ENCODE measurements around the gene VWA2. TPM values are rescaled to one million over a fixed set of nuclear protein-coding genes. Genes with fewer than 3 reads are reported as not detected.

The VWA2 gene
- polyA plus RNA-seq, 1 donor from 2014 or later = not detected

GRCh38 chr10:114212153-114212552 lies 26.9 kb upstream of the VWA2 start:
- no peaks in the 10 kb centered on the region for H3K9me2 ChIP-seq (ENCODE audit: insufficient read depth, low read length)
- no peak overlapping the region for H3K27ac ChIP-seq (ENCODE audit: low read length)
- H3K4me2 ChIP-seq (ENCODE audit: low read length) = no peak overlapping the region
- H3K79me2 ChIP-seq (replicated peaks; ENCODE audit: insufficient read depth, low read length) = no peaks in the 10 kb centered on the region
- H3K9ac ChIP-seq (ENCODE audit: low read length) = no peak overlapping the region
- H3K9me3 ChIP-seq (ENCODE audit: low read length) = no peaks in the 10 kb centered on the region
- no peak overlapping the region for H3K4me3 ChIP-seq (ENCODE audit: low read length)
- H3K36me3 ChIP-seq (ENCODE audit: insufficient read depth, low read length) = no peaks in the 10 kb centered on the region
- no peaks in the 10 kb centered on the region for H3K27me3 ChIP-seq (ENCODE audit: insufficient read depth, low read depth, low read length)
- no peak for TF ChIP-seq TAF1 (IDR thresholded peaks at IDR 0.05; ENCODE audit: low read depth)
- no peak for TF ChIP-seq SMC3 (conservative IDR thresholded peaks at IDR 0.05; ENCODE audit: poor library complexity)
- no peak for TF ChIP-seq CTCF (IDR thresholded peaks at IDR 0.05; ENCODE audit: poor library complexity, severe bottlenecking)
- TF ChIP-seq EP300 (conservative IDR thresholded peaks at IDR 0.05; ENCODE audit: poor library complexity, severe bottlenecking) = no peak
- no peak for TF ChIP-seq RAD21 (conservative IDR thresholded peaks at IDR 0.05)
- no peak for TF ChIP-seq POLR2AphosphoS5 (IDR thresholded peaks at IDR 0.05)
- TF ChIP-seq REST (IDR thresholded peaks at IDR 0.05; ENCODE audit: borderline replicate concordance) = no peak
- TF ChIP-seq EZH2 (IDR thresholded peaks at IDR 0.05; ENCODE audit: borderline replicate concordance, insufficient read depth, low read length, poor library complexity, severe bottlenecking) = no peak
- no peak for TF ChIP-seq MXI1 (conservative IDR thresholded peaks at IDR 0.05; ENCODE audit: poor library complexity, severe bottlenecking)
- H4K20me1 ChIP-seq (ENCODE audit: insufficient read depth) = no peaks in the 10 kb centered on the region
- H3F3A ChIP-seq (ENCODE audit: insufficient read depth, low read length, poor library complexity, severe bottlenecking) = no peaks in the 10 kb centered on the region
- H2AFZ ChIP-seq (ENCODE audit: low read depth, low read length) = no peak overlapping the region

GRCh38 chr10:114215033-114215432 lies 24.0 kb upstream of the VWA2 start:
- Histone ChIP-seq H4K20me1 (ENCODE audit: insufficient read depth) (no peaks in the 10 kb centered on the region), H3K36me3 (ENCODE audit: insufficient read depth, low read length) (no peaks in the 10 kb centered on the region), H3K27ac (ENCODE audit: low read length) (no peak overlapping the region), H3K4me2 (ENCODE audit: low read length) (no peak overlapping the region), H3K4me3 (ENCODE audit: low read length) (no peak overlapping the region), H2AFZ (ENCODE audit: low read depth, low read length) (no peak overlapping the region), H3K27me3 (ENCODE audit: insufficient read depth, low read depth, low read length) (no peaks in the 10 kb centered on the region), H3K9me3 (ENCODE audit: low read length) (no peaks in the 10 kb centered on the region), H3K79me2 (replicated peaks; ENCODE audit: insufficient read depth, low read length) (no peaks in the 10 kb centered on the region), H3K9ac (ENCODE audit: low read length) (no peak overlapping the region), H3K9me2 (ENCODE audit: insufficient read depth, low read length) (no peaks in the 10 kb centered on the region), H3F3A (ENCODE audit: insufficient read depth, low read length, poor library complexity, severe bottlenecking) (no peaks in the 10 kb centered on the region)
- no peak for TF ChIP-seq EP300 (conservative IDR thresholded peaks at IDR 0.05; ENCODE audit: poor library complexity, severe bottlenecking)
- no peak for TF ChIP-seq REST (IDR thresholded peaks at IDR 0.05; ENCODE audit: borderline replicate concordance)
- TF ChIP-seq SMC3 (conservative IDR thresholded peaks at IDR 0.05; ENCODE audit: poor library complexity) = no peak
- no peak for TF ChIP-seq CTCF (IDR thresholded peaks at IDR 0.05; ENCODE audit: poor library complexity, severe bottlenecking)
- TF ChIP-seq MXI1 (conservative IDR thresholded peaks at IDR 0.05; ENCODE audit: poor library complexity, severe bottlenecking) = no peak
- no peak for TF ChIP-seq POLR2AphosphoS5 (IDR thresholded peaks at IDR 0.05)
- TF ChIP-seq RAD21 (conservative IDR thresholded peaks at IDR 0.05) = no peak
- no peak for TF ChIP-seq TAF1 (IDR thresholded peaks at IDR 0.05; ENCODE audit: low read depth)
- TF ChIP-seq EZH2 (IDR thresholded peaks at IDR 0.05; ENCODE audit: borderline replicate concordance, insufficient read depth, low read length, poor library complexity, severe bottlenecking) = no peak

Measured in neural cell (in vitro differentiated cells).